ENCODE results near the gene TM9SF3. TPM values are rescaled to one million over a fixed set of nuclear protein-coding genes. Genes with fewer than 3 reads are reported as not detected.

Gene TM9SF3
- total and polyA plus RNA-seq, 2 experiments from 2014 or later, result 47.4 to 62.8 TPM

DNA sequence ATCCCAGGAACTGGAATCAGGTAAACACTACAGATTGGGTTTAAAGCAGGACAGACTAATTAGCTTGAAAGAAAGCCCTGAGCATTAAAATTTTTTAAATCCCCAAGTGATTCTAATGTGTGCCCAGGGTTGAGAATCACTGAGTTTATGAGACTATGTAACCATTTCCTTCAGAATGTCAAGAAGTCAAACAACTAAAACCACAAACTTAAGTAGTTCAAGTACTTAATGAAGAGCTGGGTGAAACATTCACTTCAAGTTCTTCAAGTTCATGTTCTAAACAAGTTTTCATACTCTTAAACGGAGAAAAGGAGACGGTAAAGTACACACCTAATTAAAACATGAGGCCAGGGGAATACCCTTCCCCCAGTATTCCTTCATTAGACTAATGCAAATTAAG is 44.9 kb downstream of the TM9SF3 start:
- H3K27ac ChIP-seq, result no peak overlapping the region
- TF ChIP-seq, protein P1, sequence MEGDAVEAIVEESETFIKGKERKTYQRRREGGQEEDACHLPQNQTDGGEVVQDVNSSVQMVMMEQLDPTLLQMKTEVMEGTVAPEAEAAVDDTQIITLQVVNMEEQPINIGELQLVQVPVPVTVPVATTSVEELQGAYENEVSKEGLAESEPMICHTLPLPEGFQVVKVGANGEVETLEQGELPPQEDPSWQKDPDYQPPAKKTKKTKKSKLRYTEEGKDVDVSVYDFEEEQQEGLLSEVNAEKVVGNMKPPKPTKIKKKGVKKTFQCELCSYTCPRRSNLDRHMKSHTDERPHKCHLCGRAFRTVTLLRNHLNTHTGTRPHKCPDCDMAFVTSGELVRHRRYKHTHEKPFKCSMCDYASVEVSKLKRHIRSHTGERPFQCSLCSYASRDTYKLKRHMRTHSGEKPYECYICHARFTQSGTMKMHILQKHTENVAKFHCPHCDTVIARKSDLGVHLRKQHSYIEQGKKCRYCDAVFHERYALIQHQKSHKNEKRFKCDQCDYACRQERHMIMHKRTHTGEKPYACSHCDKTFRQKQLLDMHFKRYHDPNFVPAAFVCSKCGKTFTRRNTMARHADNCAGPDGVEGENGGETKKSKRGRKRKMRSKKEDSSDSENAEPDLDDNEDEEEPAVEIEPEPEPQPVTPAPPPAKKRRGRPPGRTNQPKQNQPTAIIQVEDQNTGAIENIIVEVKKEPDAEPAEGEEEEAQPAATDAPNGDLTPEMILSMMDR (IDR thresholded peaks at IDR 0.05; ENCODE audit: low read depth, low read length), result no peak
- H3K4me1 ChIP-seq (ENCODE audit: low read depth), result no peaks in the 10 kb centered on the region
- H3K27me3 ChIP-seq, result no peaks in the 10 kb centered on the region
- no peak overlapping the region for H3K4me3 ChIP-seq
- no peak for DNase-seq (ENCODE audit: low read depth in 1 of 2, low spot score in 1 of 2)
- peaks cover 15% of the 10 kb centered on the region for H3K36me3 ChIP-seq
- H3K9me3 ChIP-seq (ENCODE audit: low read depth), result no peaks in the 10 kb centered on the region

DNA sequence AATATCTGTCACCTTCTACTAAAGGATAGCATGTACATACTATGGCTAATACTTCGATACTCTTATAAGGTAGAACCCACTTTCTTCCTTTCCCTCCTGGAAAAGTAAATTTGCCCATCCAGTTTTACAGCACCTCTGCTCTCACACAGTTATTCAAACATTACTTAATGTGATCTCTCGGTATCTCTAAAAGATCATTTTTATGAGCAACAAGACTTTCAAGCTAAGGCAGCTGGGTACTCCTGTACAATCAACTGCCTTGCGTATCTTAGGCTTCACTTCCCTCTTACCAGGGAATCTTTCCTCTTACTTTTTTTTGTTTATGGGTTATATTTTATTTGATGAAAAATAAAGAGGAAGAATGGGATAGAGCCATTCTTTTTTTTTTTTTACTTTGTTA is 46.6 kb downstream of the TM9SF3 start:
- Histone ChIP-seq H3K4me1 (ENCODE audit: low read depth) (no peaks in the 10 kb centered on the region), H3K4me3 (no peak overlapping the region), H3K9me3 (ENCODE audit: low read depth) (no peaks in the 10 kb centered on the region), H3K27me3 (no peaks in the 10 kb centered on the region), H3K27ac (no peak overlapping the region), H3K36me3 (peaks cover 11% of the 10 kb centered on the region)
- DNase-seq (ENCODE audit: low read depth in 1 of 2, low spot score in 1 of 2), result no peak
- TF ChIP-seq, protein P1 (IDR thresholded peaks at IDR 0.05; ENCODE audit: low read depth, low read length), result no peak

DNA sequence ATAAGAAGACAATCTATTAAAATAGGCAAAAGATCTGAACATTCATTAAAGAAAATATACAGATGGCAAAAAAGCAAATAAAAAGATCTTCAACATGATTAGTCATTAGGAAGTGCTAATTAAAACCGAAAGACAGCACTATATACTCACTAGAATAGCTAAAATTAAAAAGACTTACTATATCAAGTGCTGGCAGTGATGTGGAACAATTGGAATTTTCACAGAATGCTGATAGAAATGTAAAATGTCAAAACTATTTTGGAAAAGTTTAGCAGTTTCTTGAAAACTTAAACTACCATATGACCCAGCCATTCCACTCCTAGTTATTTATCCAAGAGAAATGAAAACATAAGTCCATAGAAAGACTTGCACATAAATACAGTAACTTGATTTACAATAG is 48.1 kb downstream of the TM9SF3 start:
- Histone ChIP-seq H3K9me3 (ENCODE audit: low read depth) (no peaks in the 10 kb centered on the region), H3K4me3 (no peak overlapping the region), H3K36me3 (peaks cover 11% of the 10 kb centered on the region), H3K27ac (no peak overlapping the region), H3K27me3 (no peaks in the 10 kb centered on the region), H3K4me1 (ENCODE audit: low read depth) (no peaks in the 10 kb centered on the region)
- TF ChIP-seq, protein P1 (IDR thresholded peaks at IDR 0.05; ENCODE audit: low read depth, low read length), result no peak
- DNase-seq (ENCODE audit: low read depth in 1 of 2, low spot score in 1 of 2), result no peak

DNA sequence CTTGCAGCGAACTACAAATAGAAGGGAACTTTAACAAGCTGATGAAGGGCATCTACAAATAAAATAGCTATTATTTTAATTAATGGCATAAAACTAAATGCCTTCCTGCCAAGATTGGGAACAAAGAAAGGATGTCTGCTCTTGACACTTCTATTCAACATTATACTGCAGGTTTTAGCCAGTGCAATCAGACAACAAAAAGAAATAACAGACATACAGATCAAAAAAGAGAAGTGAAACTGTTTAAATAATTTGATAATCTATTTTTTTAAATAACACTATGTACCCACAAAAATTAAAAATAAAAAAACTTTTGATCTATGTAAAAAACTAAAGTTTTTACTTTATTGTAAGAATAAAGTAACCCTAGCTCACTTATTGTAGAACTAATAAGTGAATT is 50.7 kb downstream of the TM9SF3 start:
- H3K36me3 ChIP-seq, result peaks cover 7% of the 10 kb centered on the region
- DNase-seq (ENCODE audit: low read depth in 1 of 2, low spot score in 1 of 2), result no peak
- no peak overlapping the region for H3K4me3 ChIP-seq
- TF ChIP-seq, protein P1 (IDR thresholded peaks at IDR 0.05; ENCODE audit: low read depth, low read length), result no peak
- H3K4me1 ChIP-seq (ENCODE audit: low read depth), result no peaks in the 10 kb centered on the region
- no peaks in the 10 kb centered on the region for H3K9me3 ChIP-seq (ENCODE audit: low read depth)
- H3K27me3 ChIP-seq, result no peaks in the 10 kb centered on the region
- H3K27ac ChIP-seq, result no peak overlapping the region

DNA sequence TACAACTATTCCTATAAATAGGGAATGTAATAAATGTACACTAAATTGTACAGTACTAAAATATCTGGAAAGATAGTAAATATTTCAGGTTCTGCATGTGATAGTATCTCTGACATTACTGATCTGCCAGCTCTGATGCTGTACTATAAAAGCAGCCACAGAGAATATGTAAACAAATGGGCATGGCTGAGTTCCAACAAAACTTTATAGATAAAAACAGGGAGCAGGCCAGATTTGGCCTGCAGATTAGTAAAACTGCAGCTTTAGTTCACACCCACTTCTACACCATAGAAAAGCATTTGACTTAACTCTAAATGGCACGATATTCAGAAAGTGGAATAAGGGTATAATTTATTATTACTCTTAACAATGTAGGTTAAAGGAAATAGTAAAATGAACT is 54.3 kb downstream of the TM9SF3 start:
- Histone ChIP-seq H3K27me3 (no peaks in the 10 kb centered on the region), H3K4me3 (no peak overlapping the region), H3K9me3 (ENCODE audit: low read depth) (no peaks in the 10 kb centered on the region), H3K27ac (no peak overlapping the region), H3K4me1 (ENCODE audit: low read depth) (peaks cover 14% of the 10 kb centered on the region), H3K36me3 (peaks cover 12% of the 10 kb centered on the region)
- TF ChIP-seq, protein P1 (IDR thresholded peaks at IDR 0.05; ENCODE audit: low read depth, low read length), result no peak
- DNase-seq (ENCODE audit: low read depth in 1 of 2, low spot score in 1 of 2), result peak in 1 of 2 donors; percentile 32
